CD14-positive monocyte (primary cell): Measurements from ENCODE around the gene BMX. TPM values are rescaled to one million over a fixed set of nuclear protein-coding genes. Genes with fewer than 3 reads are reported as not detected.

Experiments
- DNase-seq, 3 donors: peaks; one replicate each; pipeline ENCODE4 v3.0.0-alpha.2; 2011 to 2022
- H2AFZ ChIP-seq: 2 replicates; pipeline ENCODE4 v1.6.0; 2012; ENCODE audit warnings: mild to moderate bottlenecking, low read depth, low read length, inconsistent platforms; ENCODE audit not compliant: insufficient read depth, poor library complexity, severe bottlenecking
- H3K27ac ChIP-seq, 2 donors: 1 replicate in 1 of 2; 2 replicates in 1 of 2; pipeline ENCODE4 v1.5.1; 2012 to 2013; ENCODE audit warnings: low read length in 2 of 2, control low read depth in 1 of 2, inconsistent platforms in 1 of 2, low read depth in 1 of 2, mild to moderate bottlenecking in 1 of 2
- H3K27me3 ChIP-seq, 2 donors: one replicate each; pipeline versions ENCODE4 v1.6.0 to v1.6.1; 2011 to 2013; ENCODE audit warnings: low read length in 2 of 2; ENCODE audit not compliant: control insufficient read depth in 2 of 2, insufficient read depth in 2 of 2
- H3K36me3 ChIP-seq, 2 donors: replicated peaks in 1 of 2; 1 replicate in 1 of 2; 2 replicates in 1 of 2; pipeline versions ENCODE4 v1.5.1 to v1.6.1; 2012 to 2013; ENCODE audit warnings: low read length in 2 of 2, control low read depth in 1 of 2, inconsistent platforms in 1 of 2, mild to moderate bottlenecking in 1 of 2; ENCODE audit not compliant: insufficient read depth in 2 of 2, control insufficient read depth in 1 of 2
- H3K4me1 ChIP-seq, 2 donors: 1 replicate in 1 of 2; 2 replicates in 1 of 2; pipeline versions ENCODE4 v1.5.1 to v1.6.1; 2012 to 2013; ENCODE audit warnings: low read length in 2 of 2, control low read depth in 1 of 2, inconsistent platforms in 1 of 2, mild to moderate bottlenecking in 1 of 2, moderate library complexity in 1 of 2; ENCODE audit not compliant: insufficient read depth in 2 of 2, control insufficient read depth in 1 of 2
- H3K4me2 ChIP-seq: replicated peaks from 2 replicates; pipeline ENCODE3; 2012; ENCODE audit warnings: low read length, moderate library complexity, mild to moderate bottlenecking; ENCODE audit not compliant: poor library complexity, severe bottlenecking; ENCODE audit errors: extremely low read depth
- H3K4me3 ChIP-seq, 3 experiments: fragments of 200-600 bp in 1 of 3; sonication (generic) in 1 of 3; replicated peaks in 1 of 3; 1 replicate in 2 of 3; 2 replicates in 1 of 3; pipeline ENCODE4 v1.5.1; 2011 to 2013; ENCODE audit warnings: low read length in 3 of 3, mild to moderate bottlenecking in 3 of 3, control low read depth in 2 of 3, low read depth in 2 of 3, inconsistent platforms in 1 of 3, moderate library complexity in 1 of 3
- H3K79me2 ChIP-seq: 2 replicates; pipeline ENCODE4 v1.6.0; 2012; ENCODE audit warnings: mild to moderate bottlenecking, control low read depth, inconsistent platforms, low read length, moderate library complexity; ENCODE audit not compliant: insufficient read depth
- H3K9ac ChIP-seq: 2 replicates; pipeline ENCODE4 v1.6.0; 2017; ENCODE audit warnings: low read length, mild to moderate bottlenecking; ENCODE audit not compliant: insufficient read depth, poor library complexity, severe bottlenecking
- H3K9me3 ChIP-seq, 2 donors: replicated peaks in 1 of 2; 1 replicate in 1 of 2; 2 replicates in 1 of 2; pipeline versions ENCODE4 v1.5.1 to v1.6.1; 2012 to 2013; ENCODE audit warnings: low read length in 2 of 2, control low read depth in 1 of 2; ENCODE audit not compliant: control insufficient read depth in 1 of 2, insufficient read depth in 1 of 2
- H4K20me1 ChIP-seq: 2 replicates; pipeline ENCODE4 v1.6.0; 2012; ENCODE audit warnings: mild to moderate bottlenecking, low read length, control low read depth, moderate library complexity; ENCODE audit not compliant: insufficient read depth
- H3K27ac Mint-ChIP-seq, 7 donors: one replicate each; pipeline ENCODE4 v1.8.0; 2020; ENCODE audit warnings: mild to moderate bottlenecking in 7 of 7, mixed read lengths in 7 of 7, moderate library complexity in 6 of 7, inconsistent platforms in 2 of 7
- H3K27me3 Mint-ChIP-seq, 3 donors: one replicate each; pipeline ENCODE4 v1.8.0; 2021 to 2022; ENCODE audit warnings: low read depth in 3 of 3, mild to moderate bottlenecking in 3 of 3, mixed read lengths in 3 of 3, moderate library complexity in 3 of 3, inconsistent platforms in 1 of 3
- H3K36me3 Mint-ChIP-seq, 2 donors: one replicate each; pipeline ENCODE4 v1.8.0; 2020; ENCODE audit warnings: mixed read lengths in 2 of 2, inconsistent platforms in 1 of 2, mild to moderate bottlenecking in 1 of 2
- H3K4me1 Mint-ChIP-seq: one replicate; pipeline ENCODE4 v1.8.0; 2020; ENCODE audit warnings: mild to moderate bottlenecking, mixed read lengths
- H3K4me3 Mint-ChIP-seq, 2 donors: one replicate each; pipeline ENCODE4 v1.8.0; 2020; ENCODE audit warnings: mild to moderate bottlenecking in 2 of 2, mixed read lengths in 2 of 2, moderate library complexity in 1 of 2
- H3K9me3 Mint-ChIP-seq, 7 donors: one replicate each; pipeline ENCODE4 v1.8.0; 2020 to 2022; ENCODE audit warnings: mixed read lengths in 7 of 7, mild to moderate bottlenecking in 6 of 7, moderate library complexity in 6 of 7, inconsistent platforms in 2 of 7
- CTCF ChIP-seq: fragments of 200-600 bp; IDR thresholded peaks from one replicate; pipeline ENCODE4 v1.8.0; 2022; ENCODE audit warnings: antibody characterized with exemption, mild to moderate bottlenecking
- WGBS: methylation state at CpG from one replicate; pipeline ENCODE4 v1.1.5; 2013; ENCODE audit warnings: missing lambda C conversion rate; ENCODE audit not compliant: insufficient coverage; 5-methylcytosine and 5-hydroxymethylcytosine counted together
- intact Hi-C, 2 donors: fragments of 100-400 bp; cut with micrococcal nuclease; formaldehyde crosslinking; loops; one replicate each; pipeline versions ENCODE4 v1.15.0 to v1.15.1; 2023
- polyA plus RNA-seq, 3 donors: library from polyadenylated mRNA; depleted of rRNA in 1 of 3; unstranded in 2 of 3; stranded (reverse) in 1 of 3; fragments of 300-500 nt in 2 of 3; fragments of >200 nt in 1 of 3; fragmentation: Illumina TruSeq in 2 of 3; gene quantifications; 1 replicate in 2 of 3; 2 replicates in 1 of 3; pipeline ENCODE4 v1.2.3, GENCODE V29; 2012 to 2021

The BMX gene
- polyA plus RNA-seq, 3 donors = 0.15 to 0.26 (median 0.22) TPM

GRCh38 chrX:15505101-15505500, 4.5 kb downstream of the BMX start:
- Mint-ChIP-seq H3K36me3 (no peaks in the 10 kb centered on the region), H3K4me3 (peak overlapping the region in 1 of 2 donors; percentile 11), H3K4me1 (peaks cover 24% of the 10 kb centered on the region), H3K27ac (peak overlapping the region in 1 of 7 donors; percentile 57), H3K27me3 (peaks cover 0 to 41% (median 0%) of the 10 kb centered on the region in 3 donors), H3K9me3 (no peaks in the 10 kb centered on the region)
- Histone ChIP-seq H3K27me3 (peaks cover 0 to 67% of the 10 kb centered on the region in 2 donors), H3K9ac (no peak overlapping the region), H3K79me2 (no peaks in the 10 kb centered on the region), H4K20me1 (no peaks in the 10 kb centered on the region), H3K36me3 (no peaks in the 10 kb centered on the region), H3K9me3 (no peaks in the 10 kb centered on the region), H2AFZ (no peak overlapping the region), H3K4me1 (peaks cover 0 to 7% of the 10 kb centered on the region in 2 donors), H3K4me2 (no peak overlapping the region), H3K27ac (no peak overlapping the region), H3K4me3 (no peak overlapping the region)
- intact Hi-C loops = no loop called here
- WGBS = no CpG with 5 or more reads among the region's 3 CpGs
- TF ChIP-seq CTCF = no peak
- DNase-seq = no peak

DNA sequence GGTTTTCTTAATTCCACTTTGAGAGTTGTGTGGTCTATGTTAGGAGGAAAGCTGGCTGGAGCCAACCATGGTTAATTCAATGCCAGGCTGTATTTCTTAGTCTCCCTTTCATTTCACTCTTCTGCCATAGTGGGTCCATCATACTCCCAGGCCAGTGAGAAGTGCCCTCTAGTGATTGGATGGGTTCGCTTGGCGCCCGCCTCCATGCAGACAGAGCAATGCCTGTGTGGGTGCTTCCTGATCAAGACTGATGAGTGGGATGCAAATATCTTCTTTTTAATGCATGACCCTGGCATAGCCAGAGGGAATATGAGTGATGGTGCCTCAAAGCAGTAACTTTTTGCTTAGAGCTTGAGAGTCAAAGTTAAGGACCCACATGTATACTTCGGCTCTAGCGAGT, 6.4 kb downstream of the BMX start:
- WGBS = 100% methylated on average over 3 of the region's 5 CpGs
- DNase-seq = no peak
- H3K27ac Mint-ChIP-seq = no peak overlapping the region
- Histone ChIP-seq H3K4me1 (peaks cover 0 to 3% of the 10 kb centered on the region in 2 donors), H3K27ac (no peak overlapping the region), H2AFZ (no peak overlapping the region), H3K4me3 (no peak overlapping the region), H3K79me2 (no peaks in the 10 kb centered on the region), H3K4me2 (no peak overlapping the region), H3K9me3 (no peaks in the 10 kb centered on the region), H3K36me3 (no peaks in the 10 kb centered on the region), H3K27me3 (peaks cover 0 to 67% of the 10 kb centered on the region in 2 donors), H3K9ac (no peak overlapping the region), H4K20me1 (no peaks in the 10 kb centered on the region)
- H3K4me1 Mint-ChIP-seq = peaks cover 6% of the 10 kb centered on the region
- H3K4me3 Mint-ChIP-seq = no peak overlapping the region
- intact Hi-C loops = no loop called here
- no peaks in the 10 kb centered on the region for H3K9me3 Mint-ChIP-seq
- no peak for TF ChIP-seq CTCF
- no peaks in the 10 kb centered on the region for H3K36me3 Mint-ChIP-seq
- peaks cover 0 to 34% (median 0%) of the 10 kb centered on the region in 3 donors for H3K27me3 Mint-ChIP-seq
